NCI-H2227 (cell line): ENCODE measurements around the gene DNAH3.
"Not testable (repeated sequence)": the region's sequence is repeated elsewhere in the genome, so short reads cannot be mapped to it uniquely, and the experiment has no call there.

ENCODE experiments used
- DNase-seq: peaks from one replicate; lab custom pipeline; 2025; ENCODE audit not compliant: unreplicated experiment; lab: John Stamatoyannopoulos, UW

The DNAH3 gene

GRCh38 chr16:21169249-21169981 lies 18.8 kb upstream of the DNAH3 start:
- DNase-seq, result no peak

GRCh38 chr16:21167929-21168602 lies 17.4 kb upstream of the DNAH3 start:
- DNase-seq, result no peak

- no peak for DNase-seq
These were observed 16.7 kb upstream of the DNAH3 start for GRCh38 chr16:21167360-21167759.

- DNase-seq, result no peak
These were observed 15.9 kb upstream of the DNAH3 start for GRCh38 chr16:21166561-21166961.

- no peak for DNase-seq
These were observed 14.0 kb upstream of the DNAH3 start for GRCh38 chr16:21164521-21165168.

- no peak for DNase-seq
These were observed 12.9 kb upstream of the DNAH3 start for GRCh38 chr16:21163576-21163975.

- DNase-seq, result no peak
These were observed 12.1 kb upstream of the DNAH3 start for GRCh38 chr16:21162661-21163151.

GRCh38 chr16:21161211-21161610 lies 10.6 kb upstream of the DNAH3 start:
- no peak for DNase-seq

- DNase-seq, result no peak
These were observed 9.6 kb upstream of the DNAH3 start for GRCh38 chr16:21160276-21160675.

GRCh38 chr16:21159281-21159951 lies 8.8 kb upstream of the DNAH3 start:
- peak; percentile 36 for DNase-seq

- DNase-seq, result peak; percentile 83
These were observed 7.8 kb upstream of the DNAH3 start, which contains the start of gene LDAF1 for GRCh38 chr16:21158208-21159110. TSS of gene LDAF1 (plus strand) at chr16:21158674. CDS start at chr16:21161183, 2,509 bp downstream.

GRCh38 chr16:21157632-21158031 lies 7.0 kb upstream of the DNAH3 start:
- DNase-seq, result no peak

- peak; percentile 71 for DNase-seq
These were observed 6.3 kb upstream of the DNAH3 start for GRCh38 chr16:21156767-21157467.

- not testable (repeated sequence) for DNase-seq
These were observed 5.4 kb upstream of the DNAH3 start for GRCh38 chr16:21156011-21156410.

GRCh38 chr16:21153124-21153729 lies 2.6 kb upstream of the DNAH3 start:
- peak; percentile 59 for DNase-seq

GRCh38 chr16:21152160-21153030 lies 1.7 kb upstream of the DNAH3 start:
- DNase-seq, result peak; percentile 37

GRCh38 chr16:21145738-21146137 lies 4.9 kb downstream of the DNAH3 start:
- no peak for DNase-seq

- no peak for DNase-seq
These were observed 16.6 kb downstream of the DNAH3 start for GRCh38 chr16:21134053-21134452.
